ENCODE measurements around the gene SMOC1.

Gene SMOC1

DNA sequence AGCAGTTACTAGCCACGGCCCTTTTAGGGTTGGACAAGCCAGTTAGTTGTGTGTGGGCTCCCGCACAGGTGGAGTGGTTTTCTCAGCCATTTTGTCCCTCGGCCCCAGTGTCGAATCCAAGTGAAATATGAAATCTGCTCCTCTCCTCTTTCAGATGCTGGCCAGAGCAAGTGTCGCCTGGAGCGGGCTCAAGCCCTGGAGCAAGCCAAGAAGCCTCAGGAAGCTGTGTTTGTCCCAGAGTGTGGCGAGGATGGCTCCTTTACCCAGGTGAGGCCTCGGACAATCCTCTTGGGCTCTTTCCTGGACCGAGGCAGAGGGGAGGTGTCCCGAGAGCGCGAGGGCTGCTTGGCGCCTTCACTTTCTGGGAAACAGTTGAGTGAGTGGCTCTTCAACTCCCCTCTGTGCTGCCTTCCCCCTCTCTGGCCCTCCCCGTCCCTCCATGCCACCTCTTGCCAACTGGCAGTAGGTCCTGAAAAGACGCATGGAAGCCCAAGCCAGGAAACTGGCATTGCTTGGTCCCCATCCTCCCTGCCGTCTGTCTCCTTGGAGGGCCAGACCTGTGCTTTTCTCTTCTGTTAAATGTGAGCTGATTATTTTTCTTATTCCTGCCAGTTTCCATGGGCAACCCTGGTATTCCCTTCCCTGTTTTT is 74.2 kb downstream of the SMOC1 start:
- H3K27ac ChIP-seq, result no peak overlapping the region
- TF ChIP-seq, protein P1, sequence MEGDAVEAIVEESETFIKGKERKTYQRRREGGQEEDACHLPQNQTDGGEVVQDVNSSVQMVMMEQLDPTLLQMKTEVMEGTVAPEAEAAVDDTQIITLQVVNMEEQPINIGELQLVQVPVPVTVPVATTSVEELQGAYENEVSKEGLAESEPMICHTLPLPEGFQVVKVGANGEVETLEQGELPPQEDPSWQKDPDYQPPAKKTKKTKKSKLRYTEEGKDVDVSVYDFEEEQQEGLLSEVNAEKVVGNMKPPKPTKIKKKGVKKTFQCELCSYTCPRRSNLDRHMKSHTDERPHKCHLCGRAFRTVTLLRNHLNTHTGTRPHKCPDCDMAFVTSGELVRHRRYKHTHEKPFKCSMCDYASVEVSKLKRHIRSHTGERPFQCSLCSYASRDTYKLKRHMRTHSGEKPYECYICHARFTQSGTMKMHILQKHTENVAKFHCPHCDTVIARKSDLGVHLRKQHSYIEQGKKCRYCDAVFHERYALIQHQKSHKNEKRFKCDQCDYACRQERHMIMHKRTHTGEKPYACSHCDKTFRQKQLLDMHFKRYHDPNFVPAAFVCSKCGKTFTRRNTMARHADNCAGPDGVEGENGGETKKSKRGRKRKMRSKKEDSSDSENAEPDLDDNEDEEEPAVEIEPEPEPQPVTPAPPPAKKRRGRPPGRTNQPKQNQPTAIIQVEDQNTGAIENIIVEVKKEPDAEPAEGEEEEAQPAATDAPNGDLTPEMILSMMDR (IDR thresholded peaks at IDR 0.05), result no peak
- TF ChIP-seq ZFX (IDR thresholded peaks at IDR 0.05; ENCODE audit: borderline replicate concordance), result no peak

GRCh38 chr14:69955855-69956845 is 76.9 kb downstream of the SMOC1 start:
- no peak overlapping the region for H3K27ac ChIP-seq
- no peak for TF ChIP-seq ZFX (IDR thresholded peaks at IDR 0.05; ENCODE audit: borderline replicate concordance)
- TF ChIP-seq, protein P1 (IDR thresholded peaks at IDR 0.05), result no peak

DNA sequence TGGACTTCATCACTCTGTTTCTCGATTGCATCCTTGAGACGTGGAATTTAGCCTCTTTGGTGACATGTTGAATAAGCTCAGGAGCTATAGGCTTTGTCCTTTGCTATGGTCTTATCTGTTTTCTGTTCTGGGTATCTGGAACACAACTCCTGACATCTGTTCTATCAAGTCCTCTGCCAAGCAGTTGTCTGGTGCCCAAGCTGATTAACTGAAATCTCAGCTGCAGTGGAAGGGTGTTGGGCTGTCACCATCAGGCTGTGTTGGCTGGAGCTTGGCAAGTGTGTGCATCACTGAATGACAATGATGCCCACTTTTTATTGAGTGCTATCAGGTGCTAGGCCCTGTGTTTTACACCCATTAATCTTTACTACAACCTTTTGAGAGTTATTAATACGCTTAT is 77.8 kb downstream of the SMOC1 start:
- no peak overlapping the region for H3K27ac ChIP-seq
- no peak for TF ChIP-seq ZFX (IDR thresholded peaks at IDR 0.05; ENCODE audit: borderline replicate concordance)
- TF ChIP-seq, protein P1 (IDR thresholded peaks at IDR 0.05), result no peak

DNA sequence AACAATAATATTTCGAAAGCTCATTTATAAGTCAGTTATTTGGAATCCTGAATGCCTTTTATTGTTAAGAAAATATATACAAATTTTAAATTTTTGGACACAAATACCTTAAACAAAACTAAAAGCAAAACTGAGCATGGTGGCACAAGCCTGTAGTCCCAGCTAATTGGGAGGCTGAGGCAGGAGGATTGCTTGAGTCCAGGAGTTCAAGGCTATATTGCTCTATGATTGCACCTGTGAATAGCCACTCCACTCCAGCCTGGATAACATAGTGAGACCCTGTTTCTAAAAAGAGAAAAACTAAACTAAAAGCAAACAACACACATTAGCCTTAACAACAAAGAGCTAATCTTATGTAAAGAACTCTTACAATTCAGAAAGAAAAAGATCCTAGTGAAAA is 78.8 kb downstream of the SMOC1 start:
- TF ChIP-seq ZFX (IDR thresholded peaks at IDR 0.05; ENCODE audit: borderline replicate concordance), result no peak
- TF ChIP-seq, protein P1 (IDR thresholded peaks at IDR 0.05), result no peak
- H3K27ac ChIP-seq, result no peak overlapping the region

GRCh38 chr14:69959136-69959535 is 79.9 kb downstream of the SMOC1 start:
- no peak for TF ChIP-seq ZFX (IDR thresholded peaks at IDR 0.05; ENCODE audit: borderline replicate concordance)
- TF ChIP-seq, protein P1 (IDR thresholded peaks at IDR 0.05), result no peak
- H3K27ac ChIP-seq, result no peak overlapping the region

GRCh38 chr14:69960296-69960695 is 81.1 kb downstream of the SMOC1 start:
- TF ChIP-seq, protein P1 (IDR thresholded peaks at IDR 0.05), result no peak
- no peak for TF ChIP-seq ZFX (IDR thresholded peaks at IDR 0.05; ENCODE audit: borderline replicate concordance)
- no peak overlapping the region for H3K27ac ChIP-seq

GRCh38 chr14:69963966-69964365 is 84.8 kb downstream of the SMOC1 start:
- TF ChIP-seq, protein P1 (IDR thresholded peaks at IDR 0.05), result no peak
- TF ChIP-seq ZFX (IDR thresholded peaks at IDR 0.05; ENCODE audit: borderline replicate concordance), result no peak
- H3K27ac ChIP-seq, result no peak overlapping the region
